TTC549 (cell line): Measurements from ENCODE around the gene PIP.
"Not testable (repeated sequence)": the region's sequence is repeated elsewhere in the genome, so short reads cannot be mapped to it uniquely, and the experiment has no call there.

ENCODE experiments used
- FAIRE-seq: peaks from 2 replicates; lab custom pipeline; 2012; peaks lifted over from hg19 to GRCh38; lab: Jason Lieb, UNC

The PIP gene

GRCh38 chr7:143177374-143178119 lies 45.7 kb downstream of the PIP start:
- no peak for FAIRE-seq

- not testable (repeated sequence) for FAIRE-seq
These were observed 48.9 kb downstream of the PIP start for GRCh38 chr7:143180771-143181170.

- FAIRE-seq: no peak
These were observed 49.5 kb downstream of the PIP start for GRCh38 chr7:143181349-143181748.

GRCh38 chr7:143183024-143183423 lies 51.1 kb downstream of the PIP start, which contains the start of gene TAS2R39:
TSS of gene TAS2R39 (plus strand) at chr7:143183419. CDS start at chr7:143183419, 0 bp downstream.
- FAIRE-seq: no peak

- no peak for FAIRE-seq
These were observed 53.7 kb downstream of the PIP start for GRCh38 chr7:143185551-143185950.

GRCh38 chr7:143188994-143189393 lies 57.1 kb downstream of the PIP start:
- no peak for FAIRE-seq
